ENCODE measurements around the gene GNG12.

Gene GNG12

DNA sequence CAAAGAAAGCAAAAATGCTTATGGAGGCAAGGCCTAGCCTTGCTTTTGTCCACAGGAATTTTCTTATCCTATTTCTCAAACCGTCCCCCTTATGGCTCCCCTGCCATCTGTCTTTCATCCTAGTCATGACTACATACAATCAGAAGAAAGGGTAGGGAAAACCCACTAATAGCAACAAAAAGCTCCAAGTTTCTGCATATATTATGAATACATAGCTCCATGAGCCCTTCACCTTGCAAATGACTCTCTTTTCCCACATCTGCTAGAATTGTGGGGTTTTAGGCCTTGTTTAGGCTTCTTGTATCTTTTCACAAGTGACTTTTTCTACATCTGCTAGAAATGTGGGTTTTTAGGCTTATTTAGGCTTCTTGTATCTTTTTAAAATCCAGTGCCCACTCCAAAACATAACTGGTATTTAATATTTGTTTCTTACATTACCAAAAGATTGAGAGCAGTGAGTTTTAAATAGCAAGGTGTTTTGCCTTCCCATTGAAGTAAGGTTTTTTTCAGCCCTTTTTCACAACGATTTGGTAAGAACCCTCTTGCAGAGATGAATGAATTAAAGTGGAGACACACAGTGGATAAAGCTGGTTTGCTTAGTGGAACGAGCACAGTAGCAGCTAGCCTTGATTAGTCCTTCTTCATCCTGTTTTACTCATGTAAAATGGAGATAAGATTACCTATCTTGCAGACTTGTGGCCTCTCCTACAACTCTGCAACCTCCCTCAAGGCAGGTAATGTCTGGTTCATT, 143.8 kb downstream of the GNG12 start:
- Mint-ChIP-seq H3K27ac (no peak overlapping the region), H3K4me3 (no peak overlapping the region), H3K9me3 (no peaks in the 10 kb centered on the region), H3K27me3 (no peaks in the 10 kb centered on the region), H3K4me1 (peaks cover 24% of the 10 kb centered on the region)
- no peak for DNase-seq
- ATAC-seq: no peak

DNA sequence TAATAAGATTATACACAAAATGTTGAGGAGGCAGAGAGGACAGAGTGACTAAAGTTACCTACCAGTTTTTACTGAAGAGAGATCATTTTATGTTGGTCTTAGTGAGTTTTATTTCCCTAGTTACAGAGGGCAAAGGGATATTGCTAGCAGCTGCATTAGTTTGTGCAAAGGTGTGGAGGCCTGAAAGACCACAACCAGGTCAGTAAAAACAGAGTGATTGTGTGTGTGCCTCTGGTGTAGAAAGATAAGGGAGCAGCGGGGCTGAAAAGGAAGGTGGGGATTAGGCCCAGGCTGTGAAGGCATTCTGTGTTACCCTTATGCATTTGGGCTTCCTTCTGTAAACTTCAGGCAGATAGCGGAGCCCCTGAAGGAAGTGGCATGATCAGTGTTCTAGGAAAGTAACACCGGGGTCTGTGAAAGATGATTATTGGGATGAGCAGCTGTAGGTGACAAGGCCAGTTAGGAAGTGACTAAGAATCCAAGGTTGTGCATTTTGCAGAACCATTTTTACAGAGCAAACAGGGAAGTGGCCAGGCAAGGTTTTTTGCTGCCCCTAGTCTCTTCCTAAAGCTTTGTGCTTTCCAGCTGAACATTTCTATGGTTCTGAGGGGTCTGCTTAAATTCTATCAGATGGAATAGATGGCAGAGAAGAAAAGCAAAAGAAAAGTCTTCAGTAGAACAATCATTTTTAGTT, 144.6 kb downstream of the GNG12 start:
- no peaks in the 10 kb centered on the region for H3K9me3 Mint-ChIP-seq
- no peak overlapping the region for H3K27ac Mint-ChIP-seq
- DNase-seq: no peak
- no peak for ATAC-seq
- H3K27me3 Mint-ChIP-seq: no peaks in the 10 kb centered on the region
- peaks cover 32% of the 10 kb centered on the region for H3K4me1 Mint-ChIP-seq
- H3K4me3 Mint-ChIP-seq: no peak overlapping the region

GRCh38 chr1:67687649-67688048, 145.6 kb downstream of the GNG12 start:
- no peak for DNase-seq
- Mint-ChIP-seq H3K4me3 (peak overlapping the region in 1 of 2 donors; percentile 57), H3K27ac (peak overlapping the region in 1 of 2 donors; percentile 17)

DNA sequence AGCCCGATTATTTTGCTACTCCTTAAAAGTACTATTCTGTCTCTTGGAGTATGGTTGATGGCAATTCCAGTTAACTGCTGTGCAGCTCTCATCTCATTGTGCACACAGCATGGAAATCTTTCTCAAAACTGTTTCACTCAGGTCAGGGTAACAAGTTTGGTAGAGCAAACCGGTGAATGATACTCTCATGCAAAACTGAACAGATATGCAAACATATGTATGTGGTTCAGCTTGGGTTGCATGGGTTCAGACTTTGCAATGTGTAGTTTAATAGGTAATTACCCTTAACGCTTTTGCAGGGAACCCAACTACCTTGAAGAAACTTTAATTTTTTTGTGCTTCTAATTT, 146.1 kb downstream of the GNG12 start:
- no peak for DNase-seq
- H3K9me3 Mint-ChIP-seq: no peaks in the 10 kb centered on the region
- H3K4me1 Mint-ChIP-seq: peaks cover 44% of the 10 kb centered on the region

More at GRCh38 chr1:67687649-67688048, 145.6 kb downstream of the GNG12 start:
- Mint-ChIP-seq H3K9me3 (no peaks in the 10 kb centered on the region), H3K27me3 (no peaks in the 10 kb centered on the region), H3K4me1 (peaks cover 42% of the 10 kb centered on the region)
- no peak for ATAC-seq

GRCh38 chr1:67686267-67687197, 146.7 kb downstream of the GNG12 start:
- Mint-ChIP-seq H3K4me3 (peak overlapping the region; percentile 90 to 95), H3K27me3 (no peaks in the 10 kb centered on the region), H3K9me3 (no peaks in the 10 kb centered on the region), H3K27ac (peak overlapping the region; percentile 97 to 98), H3K4me1 (peaks cover 44% of the 10 kb centered on the region)
- ATAC-seq (peak; percentile 65), DNase-seq (peak; percentile 64 to 81)

More for the DNA sequence above, 146.1 kb downstream of the GNG12 start:
- Mint-ChIP-seq H3K4me3 (peak overlapping the region; percentile 90 to 95), H3K27me3 (no peaks in the 10 kb centered on the region), H3K27ac (peak overlapping the region; percentile 12 to 97)
- no peak for ATAC-seq

- peak overlapping the region; percentile 90 to 95 for H3K4me3 Mint-ChIP-seq
- H3K27ac Mint-ChIP-seq: peak overlapping the region; percentile 98
- H3K9me3 Mint-ChIP-seq: no peaks in the 10 kb centered on the region
- peaks cover 44% of the 10 kb centered on the region for H3K4me1 Mint-ChIP-seq
- no peaks in the 10 kb centered on the region for H3K27me3 Mint-ChIP-seq
- ATAC-seq (peak; percentile 48), DNase-seq (peak; percentile 68 to 73)
These were observed 147.6 kb downstream of the GNG12 start for GRCh38 chr1:67685558-67686266.

- ATAC-seq: peak; percentile 85
- Mint-ChIP-seq H3K27me3 (no peaks in the 10 kb centered on the region), H3K4me3 (peak within 1 kb of the TSS; percentile 90 to 95), H3K27ac (peak within 1 kb of the TSS; percentile 98), H3K4me1 (peaks cover 44% of the 10 kb centered on the region), H3K9me3 (no peaks in the 10 kb centered on the region)
- peak; percentile 93 to 97 for DNase-seq
These were observed 148.2 kb downstream of the GNG12 start, which contains the start of gene GADD45A for GRCh38 chr1:67685067-67685557. GADD45A (plus strand) TSS chr1:67685201; CDS start chr1:67685495, 294 bp downstream.

DNA sequence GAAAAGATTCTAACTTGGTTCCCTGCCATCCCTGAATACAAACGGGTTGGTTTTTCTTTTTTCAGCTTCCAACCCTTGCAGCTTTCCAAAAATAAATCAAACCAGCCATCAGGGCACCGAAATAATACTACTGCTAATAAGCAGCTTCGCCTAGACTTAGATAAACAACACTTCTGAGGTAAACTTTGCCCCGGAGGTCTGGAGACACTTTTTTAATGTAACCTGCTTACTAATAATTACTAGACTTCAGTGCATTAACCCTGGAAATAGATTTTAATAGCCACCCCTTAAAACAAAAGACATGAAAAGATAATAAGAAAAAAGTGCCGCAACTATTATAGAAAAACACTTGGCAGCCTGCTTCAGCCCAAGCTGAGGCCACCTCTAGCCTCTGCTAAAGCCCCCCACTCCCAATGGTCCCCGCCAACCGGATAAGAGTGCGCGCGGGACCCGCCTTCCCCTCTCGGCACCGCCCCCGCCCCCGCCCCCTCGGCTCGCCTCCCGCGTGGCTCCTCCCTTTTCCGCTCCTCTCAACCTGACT, 148.7 kb downstream of the GNG12 start:
- Mint-ChIP-seq H3K9me3 (no peaks in the 10 kb centered on the region), H3K27ac (peak overlapping the region; percentile 89 to 98), H3K4me3 (peak overlapping the region; percentile 90 to 95), H3K4me1 (peaks cover 44% of the 10 kb centered on the region), H3K27me3 (no peaks in the 10 kb centered on the region)
- DNase-seq: no peak
- no peak for ATAC-seq

DNA sequence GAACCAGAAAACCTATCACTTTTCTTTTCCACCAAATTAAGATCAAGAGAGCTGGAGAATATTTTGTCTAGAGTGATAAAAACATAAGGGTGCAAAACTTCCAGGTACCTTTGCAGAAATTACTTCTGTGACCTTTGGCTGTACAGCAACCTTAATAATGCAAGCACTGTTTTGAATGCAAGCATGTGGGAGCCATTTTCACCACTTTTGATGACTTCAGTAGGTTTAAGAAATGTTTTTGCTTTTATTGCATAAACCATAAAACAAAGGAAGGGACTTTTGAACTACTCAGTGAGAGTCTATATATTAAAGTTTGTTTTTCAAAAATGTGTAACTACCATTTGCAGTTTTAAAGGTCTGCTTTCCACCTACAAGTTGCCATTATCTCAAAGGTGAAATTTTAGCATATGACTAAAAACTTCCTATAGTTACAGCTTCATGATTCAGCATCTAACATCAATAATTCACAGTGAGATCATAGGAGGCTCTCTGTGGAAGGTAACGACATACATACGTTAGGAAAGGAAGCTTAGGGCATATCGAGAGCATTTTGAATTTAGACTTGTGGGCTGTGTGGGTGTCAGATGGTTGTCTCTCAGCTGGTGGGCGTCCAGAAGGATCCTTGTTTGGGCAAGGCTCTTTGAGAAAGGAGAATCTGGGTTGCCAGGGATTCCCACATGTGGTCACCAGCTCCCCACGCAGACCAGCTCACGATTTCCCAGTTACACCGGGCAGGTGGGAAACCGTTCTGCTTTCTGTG, 149.3 kb downstream of the GNG12 start:
- peak overlapping the region; percentile 89 to 98 for H3K27ac Mint-ChIP-seq
- ATAC-seq: peak; percentile 15
- peak; percentile 31 to 55 for DNase-seq

DNA sequence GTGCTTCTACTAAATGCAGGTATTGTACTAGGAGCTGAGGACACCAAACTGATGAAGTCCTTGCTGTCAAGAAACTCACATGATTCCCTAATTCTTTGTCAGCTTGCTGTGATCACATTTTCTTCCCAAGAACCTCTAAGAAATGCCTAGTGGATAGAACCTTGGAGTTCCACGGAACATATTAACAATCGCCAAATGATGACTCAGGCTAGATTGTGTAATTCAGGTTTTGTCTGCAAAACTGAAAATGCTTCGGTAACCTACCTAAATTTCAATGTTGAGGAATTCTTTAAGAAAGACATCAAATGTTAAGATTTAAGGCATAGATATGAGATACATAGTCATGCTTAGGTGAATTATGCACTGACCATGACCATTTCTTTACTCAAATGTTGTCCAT, 150.0 kb downstream of the GNG12 start:
- ATAC-seq: no peak
- Mint-ChIP-seq H3K27ac (peak overlapping the region in 1 of 2 donors; percentile 6), H3K4me1 (peaks cover 39% of the 10 kb centered on the region), H3K27me3 (no peaks in the 10 kb centered on the region), H3K9me3 (no peaks in the 10 kb centered on the region), H3K4me3 (peak overlapping the region in 1 of 2 donors; percentile 7)
- no peak for DNase-seq

More for the DNA sequence above, 149.3 kb downstream of the GNG12 start:
- H3K9me3 Mint-ChIP-seq: no peaks in the 10 kb centered on the region
- no peaks in the 10 kb centered on the region for H3K27me3 Mint-ChIP-seq
- H3K4me1 Mint-ChIP-seq: peaks cover 44% of the 10 kb centered on the region
- peak overlapping the region; percentile 90 to 95 for H3K4me3 Mint-ChIP-seq

DNA sequence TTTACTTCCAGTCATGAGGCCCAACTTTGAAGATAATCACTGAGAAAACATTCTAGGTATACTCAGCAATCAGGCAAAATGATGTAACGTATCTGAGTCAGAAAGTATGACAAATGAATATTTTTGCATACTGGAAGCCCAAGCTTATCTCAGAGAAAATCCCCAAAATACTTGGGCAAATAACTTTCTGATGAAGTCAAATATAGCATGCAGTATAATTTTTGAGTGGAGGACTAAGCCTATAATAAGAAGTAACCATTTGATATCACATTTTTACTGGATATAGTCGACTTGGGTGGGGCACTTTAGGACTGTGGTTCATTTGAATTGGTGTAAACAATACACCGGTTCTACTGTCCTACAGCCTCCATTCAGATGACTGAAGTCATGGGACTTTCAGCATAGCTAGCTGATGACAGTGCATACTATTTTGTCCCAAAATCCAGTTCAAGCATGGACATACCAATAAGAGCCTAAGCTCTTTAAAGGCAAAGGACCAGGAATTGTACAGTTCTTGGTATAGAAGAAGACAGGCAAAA, 150.5 kb downstream of the GNG12 start:
- no peaks in the 10 kb centered on the region for H3K27me3 Mint-ChIP-seq
- DNase-seq (no peak), ATAC-seq (no peak)
- no peaks in the 10 kb centered on the region for H3K9me3 Mint-ChIP-seq
- H3K4me1 Mint-ChIP-seq: peaks cover 34% of the 10 kb centered on the region
- no peak overlapping the region for H3K4me3 Mint-ChIP-seq
- no peak overlapping the region for H3K27ac Mint-ChIP-seq

DNA sequence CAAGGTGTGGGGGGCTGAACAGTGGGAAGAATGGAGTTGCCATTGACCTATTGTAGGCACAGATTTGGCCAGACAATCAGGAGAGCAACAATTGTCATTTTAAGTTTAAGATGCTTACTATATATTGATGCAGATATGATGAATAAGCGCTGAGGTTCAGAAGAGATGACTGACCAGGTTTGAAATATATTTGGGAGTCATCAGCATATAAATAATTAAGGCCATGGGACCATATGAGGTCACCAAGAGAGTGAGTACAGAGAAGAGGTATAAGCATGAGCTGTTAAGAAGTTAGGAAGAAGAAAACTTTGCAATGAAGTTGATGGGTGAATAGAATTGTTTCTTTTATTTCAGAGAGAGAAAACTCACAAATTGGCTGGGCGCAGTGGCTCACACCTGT, 152.8 kb downstream of the GNG12 start:
- ATAC-seq (no peak), DNase-seq (no peak)
- H3K27me3 Mint-ChIP-seq: no peaks in the 10 kb centered on the region
- peaks cover 22% of the 10 kb centered on the region for H3K4me1 Mint-ChIP-seq
- H3K4me3 Mint-ChIP-seq: no peak overlapping the region
- H3K9me3 Mint-ChIP-seq: no peaks in the 10 kb centered on the region
- peak overlapping the region in 1 of 2 donors; percentile 27 for H3K27ac Mint-ChIP-seq

DNA sequence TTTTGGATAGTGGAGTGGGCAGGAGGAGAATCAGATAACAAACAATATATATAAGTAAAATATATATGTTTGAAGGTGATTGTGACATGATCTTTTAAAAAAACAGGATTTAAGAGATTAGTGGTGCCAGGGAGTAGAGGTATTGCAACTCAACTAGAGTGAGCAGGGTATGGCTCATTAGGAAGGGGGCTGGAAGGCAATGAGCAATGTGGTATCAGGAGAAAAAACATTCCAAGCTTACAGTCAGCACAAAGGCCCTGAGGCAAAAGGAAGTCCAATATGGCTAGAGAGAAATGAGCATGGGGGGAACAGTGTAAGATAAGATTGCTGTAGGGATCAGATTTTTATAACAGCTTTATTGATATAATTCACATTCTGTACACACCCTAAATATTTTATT, 153.6 kb downstream of the GNG12 start:
- DNase-seq (no peak), ATAC-seq (no peak)
- Mint-ChIP-seq H3K9me3 (no peaks in the 10 kb centered on the region), H3K27ac (no peak overlapping the region), H3K4me1 (peaks cover 30% of the 10 kb centered on the region), H3K4me3 (no peak overlapping the region), H3K27me3 (no peaks in the 10 kb centered on the region)

DNA sequence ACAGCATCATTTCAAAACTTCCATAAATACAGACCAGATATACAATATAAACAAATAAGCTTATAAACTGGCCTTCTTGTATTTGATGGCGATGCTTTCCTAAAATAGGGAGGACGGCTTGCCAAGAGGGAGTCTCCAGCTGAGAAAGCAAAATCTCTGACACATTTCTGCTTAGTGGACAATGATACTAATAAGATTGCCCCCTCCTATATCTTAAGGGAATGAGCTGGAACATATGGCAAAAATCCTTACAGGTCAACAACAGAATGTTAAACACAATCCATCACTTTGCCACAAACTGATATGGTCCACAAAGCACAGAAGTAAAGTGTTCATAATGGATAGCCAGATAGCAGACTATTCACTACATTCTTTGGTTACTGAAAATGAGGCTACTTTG, 155.3 kb downstream of the GNG12 start:
- ATAC-seq (no peak), DNase-seq (no peak)
- Mint-ChIP-seq H3K27ac (no peak overlapping the region), H3K27me3 (no peaks in the 10 kb centered on the region), H3K9me3 (no peaks in the 10 kb centered on the region), H3K4me1 (peaks cover 22% of the 10 kb centered on the region), H3K4me3 (no peak overlapping the region)
